Skeletal muscle tissue (tissue), 4 donors: ENCODE results near the gene ZDHHC9. TPM values are rescaled to one million over a fixed set of nuclear protein-coding genes. Genes with fewer than 3 reads are reported as not detected.

Experiments used
- H3K27ac ChIP-seq: one replicate; pipeline ENCODE4 v1.7.0; 2013; ENCODE audit warnings: mild to moderate bottlenecking, low read depth, low read length, inconsistent platforms
- H3K27me3 ChIP-seq, 3 donors: one replicate each; pipeline ENCODE4 v1.7.0; 2013; ENCODE audit warnings: low read length in 3 of 3; ENCODE audit not compliant: control insufficient read depth in 3 of 3, insufficient read depth in 3 of 3
- H3K36me3 ChIP-seq, 3 donors: one replicate each; pipeline ENCODE4 v1.7.0; 2013; ENCODE audit warnings: low read length in 3 of 3; ENCODE audit not compliant: control insufficient read depth in 3 of 3, insufficient read depth in 3 of 3
- H3K4me1 ChIP-seq, 3 donors: one replicate each; pipeline ENCODE4 v1.7.0; 2013; ENCODE audit warnings: low read length in 3 of 3, mild to moderate bottlenecking in 3 of 3; ENCODE audit not compliant: control insufficient read depth in 3 of 3, insufficient read depth in 3 of 3
- H3K4me3 ChIP-seq, 3 donors: one replicate each; pipeline ENCODE4 v1.7.0; 2013; ENCODE audit warnings: low read length in 3 of 3
- H3K9ac ChIP-seq, 3 donors: one replicate each; pipeline ENCODE4 v1.7.0; 2013; ENCODE audit warnings: low read length in 3 of 3, mild to moderate bottlenecking in 3 of 3, moderate library complexity in 2 of 3, low read depth in 1 of 3
- H3K9me3 ChIP-seq, 3 donors: one replicate each; pipeline ENCODE4 v1.7.0; 2013; ENCODE audit warnings: low read length in 3 of 3; ENCODE audit not compliant: control insufficient read depth in 3 of 3
- total RNA-seq: library from RNA; depleted of rRNA; stranded (reverse); fragments of >200 nt; gene quantifications from one replicate; pipeline ENCODE4 v1.2.3, GENCODE V29; 2014
- donor health status: Osteomylitis.

ZDHHC9 gene
- total RNA-seq, 1 donor from 2014 or later = 17.7 TPM

GRCh38 chrX:129843209-129843458 is 552 bp downstream of the ZDHHC9 start:
- Histone ChIP-seq H3K4me1 (peaks cover 0 to 12% (median 9%) of the 10 kb centered on the region in 3 donors), H3K9ac (peak overlapping the region; percentile 65 to 79 (median 73)), H3K9me3 (no peaks in the 10 kb centered on the region), H3K27me3 (no peaks in the 10 kb centered on the region), H3K27ac (peak overlapping the region; percentile 76), H3K4me3 (peak overlapping the region; percentile 85 to 92 (median 91)), H3K36me3 (no peaks in the 10 kb centered on the region)

- Histone ChIP-seq H3K27ac (peak overlapping the region; percentile 76), H3K9ac (peak overlapping the region; percentile 65 to 79 (median 73)), H3K4me1 (peaks cover 0 to 12% (median 9%) of the 10 kb centered on the region in 3 donors), H3K4me3 (peak overlapping the region; percentile 85 to 92 (median 91)), H3K9me3 (no peaks in the 10 kb centered on the region), H3K27me3 (no peaks in the 10 kb centered on the region), H3K36me3 (no peaks in the 10 kb centered on the region)
These were observed 1.0 kb downstream of the ZDHHC9 start for GRCh38 chrX:129842510-129843208.

- H3K27me3 ChIP-seq = no peaks in the 10 kb centered on the region
- no peak overlapping the region for H3K4me3 ChIP-seq
- H3K9ac ChIP-seq = no peak overlapping the region
- H3K36me3 ChIP-seq = no peaks in the 10 kb centered on the region
- H3K27ac ChIP-seq = no peak overlapping the region
- no peaks in the 10 kb centered on the region for H3K9me3 ChIP-seq
- H3K4me1 ChIP-seq = peaks cover 0 to 12% (median 9%) of the 10 kb centered on the region in 3 donors
These were observed 3.3 kb downstream of the ZDHHC9 start for GRCh38 chrX:129840344-129840743.

GRCh38 chrX:129836827-129837226 is 6.9 kb downstream of the ZDHHC9 start:
- no peaks in the 10 kb centered on the region for H3K36me3 ChIP-seq
- H3K27ac ChIP-seq = no peak overlapping the region
- H3K4me3 ChIP-seq = no peak overlapping the region
- no peaks in the 10 kb centered on the region for H3K27me3 ChIP-seq
- H3K9me3 ChIP-seq = no peaks in the 10 kb centered on the region
- peaks cover 0 to 8% (median 0%) of the 10 kb centered on the region in 3 donors for H3K4me1 ChIP-seq
- no peak overlapping the region for H3K9ac ChIP-seq

- H3K9me3 ChIP-seq = no peaks in the 10 kb centered on the region
- no peak overlapping the region for H3K27ac ChIP-seq
- H3K4me3 ChIP-seq = no peak overlapping the region
- peaks cover 0 to 3% (median 0%) of the 10 kb centered on the region in 3 donors for H3K4me1 ChIP-seq
- no peak overlapping the region for H3K9ac ChIP-seq
- H3K36me3 ChIP-seq = no peaks in the 10 kb centered on the region
- no peaks in the 10 kb centered on the region for H3K27me3 ChIP-seq
These were observed 10.3 kb downstream of the ZDHHC9 start for GRCh38 chrX:129833153-129833990.

GRCh38 chrX:129831091-129831885 is 12.4 kb downstream of the ZDHHC9 start:
- H3K4me3 ChIP-seq = no peak overlapping the region
- peaks cover 0 to 3% (median 0%) of the 10 kb centered on the region in 3 donors for H3K4me1 ChIP-seq
- H3K9me3 ChIP-seq = no peaks in the 10 kb centered on the region
- H3K9ac ChIP-seq = no peak overlapping the region
- H3K27me3 ChIP-seq = no peaks in the 10 kb centered on the region
- no peak overlapping the region for H3K27ac ChIP-seq
- H3K36me3 ChIP-seq = no peaks in the 10 kb centered on the region

GRCh38 chrX:129830494-129830893 is 13.2 kb downstream of the ZDHHC9 start:
- H3K27me3 ChIP-seq = no peaks in the 10 kb centered on the region
- no peaks in the 10 kb centered on the region for H3K36me3 ChIP-seq
- no peak overlapping the region for H3K27ac ChIP-seq
- H3K4me3 ChIP-seq = no peak overlapping the region
- H3K9me3 ChIP-seq = no peaks in the 10 kb centered on the region
- peaks cover 0 to 3% (median 0%) of the 10 kb centered on the region in 3 donors for H3K4me1 ChIP-seq
- no peak overlapping the region for H3K9ac ChIP-seq

- Histone ChIP-seq H3K27me3 (no peaks in the 10 kb centered on the region), H3K27ac (no peak overlapping the region), H3K9ac (no peak overlapping the region), H3K9me3 (no peaks in the 10 kb centered on the region), H3K4me3 (no peak overlapping the region), H3K4me1 (peaks cover 0 to 3% (median 0%) of the 10 kb centered on the region in 3 donors), H3K36me3 (no peaks in the 10 kb centered on the region)
These were observed 17.8 kb downstream of the ZDHHC9 start for GRCh38 chrX:129825746-129826505.

- Histone ChIP-seq H3K9ac (no peak overlapping the region), H3K4me1 (no peaks in the 10 kb centered on the region), H3K9me3 (no peaks in the 10 kb centered on the region), H3K36me3 (no peaks in the 10 kb centered on the region), H3K4me3 (no peak overlapping the region), H3K27ac (no peak overlapping the region), H3K27me3 (no peaks in the 10 kb centered on the region)
These were observed 19.1 kb downstream of the ZDHHC9 start for GRCh38 chrX:129824620-129825019.
